Activated CD4-positive, CD25-positive, alpha-beta regulatory T cell treated with anti-CD3 and anti-CD28 coated beads, Interleukin-2, amount 50 U/mL, for 16 hours (primary cell): Measurements from ENCODE around the gene UNK.

Source experiments
- DNase-seq: peaks from one replicate; pipeline ENCODE4 v3.0.0-alpha.2; 2020; ENCODE audit warnings: low read depth, low spot score

The UNK gene

DNA sequence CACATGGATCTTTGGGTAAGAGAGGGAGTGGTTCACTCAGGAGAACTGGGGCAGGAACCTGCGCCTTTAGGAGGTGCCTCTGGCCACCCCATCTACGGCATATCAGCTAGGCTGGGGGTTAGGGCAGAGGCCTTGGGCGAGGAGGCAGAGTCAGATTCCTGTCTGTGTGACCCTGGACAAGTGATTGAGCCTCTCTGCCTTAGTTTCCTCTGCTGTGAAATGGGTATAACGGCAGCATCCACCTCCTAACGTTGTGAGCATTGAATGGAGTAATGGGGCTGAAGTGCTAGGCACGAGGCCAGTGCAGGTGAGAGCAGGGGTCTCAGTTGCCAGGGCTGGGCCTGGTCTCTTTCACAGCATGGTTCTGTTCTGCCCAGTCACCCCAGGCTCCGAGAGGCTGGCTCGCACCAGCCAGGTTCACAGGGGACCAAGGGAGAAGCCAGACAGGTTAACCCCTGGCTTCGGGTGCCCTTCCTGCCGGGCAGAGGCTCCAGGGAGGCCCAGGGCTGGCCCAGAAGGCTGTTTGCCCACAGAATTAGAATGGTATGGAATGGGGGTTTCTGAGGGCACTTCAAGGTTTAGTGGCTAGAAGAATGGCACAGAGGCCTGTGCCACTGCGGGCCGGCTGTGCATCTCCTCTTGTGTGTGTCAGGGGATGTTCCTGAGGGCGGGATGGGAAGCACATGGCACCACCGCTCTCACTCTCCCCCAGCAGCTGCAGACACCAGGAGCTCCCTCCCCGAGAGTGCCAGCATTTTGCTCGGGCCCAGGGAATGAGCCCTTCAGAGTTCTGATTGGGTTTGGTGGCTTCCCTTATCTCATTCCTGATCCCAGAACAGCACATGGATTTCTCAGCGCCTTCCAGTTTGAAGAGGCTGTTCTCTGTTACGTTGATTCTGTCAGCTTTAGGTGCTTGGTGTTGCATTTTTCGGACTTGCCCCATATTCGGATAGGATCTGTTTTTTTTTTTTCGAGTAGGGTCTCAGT, 35.8 kb downstream of the UNK start:
- no peak for DNase-seq

DNA sequence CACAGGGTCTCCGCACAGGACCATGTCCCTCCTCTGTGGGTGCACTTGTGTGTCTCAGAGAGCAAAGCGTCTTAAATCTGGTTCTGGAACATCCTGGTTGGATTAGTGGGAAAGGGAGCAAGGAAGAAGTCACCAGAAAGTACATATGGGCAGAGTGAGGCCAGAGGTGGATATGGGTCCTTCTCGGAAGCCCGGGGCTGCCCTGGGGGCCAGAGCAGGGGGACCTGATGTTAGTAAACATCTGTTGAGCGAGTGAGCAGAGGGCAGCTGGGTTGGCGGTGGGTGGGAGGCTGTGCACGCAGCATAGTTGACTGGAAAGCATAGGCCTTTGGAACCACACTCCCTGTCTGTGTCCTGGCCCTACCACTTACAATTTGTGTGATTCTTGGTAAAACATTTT, 36.9 kb downstream of the UNK start:
- DNase-seq = no peak

DNA sequence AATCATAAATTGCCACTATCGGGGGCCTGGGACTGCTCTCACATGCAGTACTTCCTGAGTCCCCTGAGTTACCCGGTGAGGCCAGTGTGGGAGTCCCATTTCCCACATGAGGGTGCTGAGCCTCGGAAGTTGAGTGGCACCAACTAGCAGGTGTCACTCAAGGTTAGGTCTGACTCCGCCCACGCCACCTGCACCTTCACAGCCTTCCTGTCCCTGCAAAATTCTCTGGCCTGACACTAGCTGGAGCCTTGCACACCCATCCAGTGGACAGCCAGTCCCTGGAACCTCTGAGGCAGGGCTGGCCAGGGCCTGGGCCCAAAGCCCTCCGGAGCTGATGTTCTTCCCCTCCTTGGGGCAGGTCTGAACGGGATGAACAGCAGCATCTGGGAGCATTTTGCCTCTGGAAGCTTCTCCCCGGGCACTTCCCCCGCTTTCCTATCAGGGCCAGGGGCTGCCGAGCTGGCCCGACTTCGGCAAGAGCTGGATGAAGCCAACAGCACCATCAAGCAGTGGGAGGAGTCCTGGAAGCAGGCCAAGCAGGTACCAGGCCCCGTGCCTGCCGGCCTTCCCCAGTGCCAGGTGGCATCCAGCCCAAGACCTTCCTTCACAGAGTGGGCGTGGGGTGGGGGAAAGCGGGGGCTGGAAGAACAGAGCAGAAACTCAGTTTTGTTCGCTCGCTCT, 37.7 kb downstream of the UNK start:
- no peak for DNase-seq

DNA sequence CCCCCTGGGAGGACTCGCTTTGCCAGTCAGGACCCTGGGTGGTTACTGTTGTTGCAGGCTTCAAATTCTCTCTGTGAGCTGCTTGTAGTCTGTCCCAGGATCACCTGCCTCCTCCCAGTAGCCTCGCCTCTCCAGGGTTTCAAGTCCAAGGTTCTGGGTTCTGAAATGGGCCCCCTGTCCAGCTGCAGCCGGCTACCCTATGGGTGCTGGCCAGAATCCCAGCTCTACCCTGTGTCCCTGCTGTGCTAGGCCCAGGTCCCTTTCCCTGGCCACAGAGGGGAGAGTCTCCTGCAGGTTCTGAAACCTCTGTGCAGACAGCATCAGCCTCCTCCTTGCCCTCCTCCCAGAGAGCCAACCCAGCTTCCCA, 38.2 kb downstream of the UNK start:
- DNase-seq = no peak

DNA sequence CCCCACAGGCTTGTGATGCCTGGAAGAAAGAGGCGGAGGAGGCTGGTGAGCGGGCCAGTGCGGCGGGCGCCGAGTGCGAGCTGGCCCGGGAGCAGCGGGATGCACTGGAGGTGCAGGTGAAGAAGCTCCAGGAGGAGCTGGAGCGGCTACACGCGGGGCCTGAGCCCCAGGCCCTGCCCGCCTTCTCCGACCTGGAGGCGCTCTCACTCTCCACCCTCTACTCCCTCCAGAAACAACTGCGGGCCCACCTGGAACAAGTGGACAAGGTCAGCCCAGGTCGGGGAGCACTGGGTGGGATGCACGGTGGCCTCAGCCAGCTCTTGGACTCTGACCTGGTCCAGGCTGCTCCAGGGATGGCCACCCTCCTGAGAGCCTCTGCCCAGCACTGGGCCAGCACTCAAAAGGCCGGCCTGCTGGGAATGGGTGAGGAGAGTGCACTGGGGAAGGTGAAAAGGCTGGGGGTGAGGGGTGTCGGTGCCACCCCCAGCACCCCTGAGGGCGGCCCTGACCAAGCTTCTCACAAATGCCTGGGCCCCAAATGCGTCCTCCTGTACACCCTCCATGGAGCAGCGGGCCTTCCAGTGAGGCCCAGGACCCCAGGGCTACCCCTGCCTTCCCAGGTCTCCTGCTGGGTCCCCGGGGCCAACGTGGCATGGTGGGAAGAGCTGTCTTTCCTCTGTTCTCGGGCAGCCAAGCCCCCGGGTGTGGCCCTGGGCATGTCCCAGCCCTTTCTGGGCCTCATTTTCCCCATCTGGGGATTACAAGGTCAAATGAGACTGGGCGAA, 38.8 kb downstream of the UNK start:
- DNase-seq = no peak

DNA sequence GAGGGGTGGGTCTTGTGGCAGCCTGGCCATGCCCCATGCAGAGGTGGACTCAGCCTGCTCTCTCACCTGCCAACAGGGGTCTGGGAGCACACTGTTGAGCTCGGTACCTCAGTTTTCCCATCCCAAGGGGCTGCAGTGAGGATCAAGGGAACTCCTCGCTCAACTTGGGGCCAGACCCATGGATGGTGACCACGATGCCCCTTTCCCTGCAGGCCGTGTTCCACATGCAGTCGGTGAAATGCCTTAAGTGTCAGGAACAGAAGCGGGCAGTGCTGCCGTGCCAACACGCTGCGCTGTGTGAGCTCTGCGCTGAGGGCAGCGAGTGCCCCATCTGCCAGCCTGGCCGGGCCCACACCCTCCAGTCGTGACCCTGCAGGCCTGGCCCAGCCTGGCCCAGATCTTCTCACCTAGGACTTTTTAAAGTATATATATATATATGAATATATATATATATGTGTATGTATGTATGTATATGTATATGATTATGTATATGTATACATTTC, 39.5 kb downstream of the UNK start:
- DNase-seq = no peak

DNA sequence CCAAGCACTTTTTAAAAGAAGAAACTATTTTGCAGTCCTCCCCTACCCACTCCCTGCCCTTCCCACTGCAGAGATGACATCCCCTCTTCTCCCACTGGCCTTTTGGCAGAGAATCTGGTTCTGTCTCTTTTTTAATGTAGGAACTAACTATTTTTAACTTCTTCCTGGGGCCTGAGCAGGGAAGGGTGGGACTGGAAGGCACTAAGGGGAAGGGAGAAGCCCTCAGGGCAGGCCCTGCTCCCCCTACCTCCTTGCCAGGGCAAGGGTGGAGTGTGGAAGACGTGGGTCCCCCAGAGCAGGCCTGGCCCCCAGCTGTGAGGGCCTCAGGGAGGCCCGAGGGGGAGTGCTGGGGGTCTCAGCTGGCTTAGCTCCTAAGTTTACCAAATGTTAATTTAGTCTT, 40.1 kb downstream of the UNK start:
- DNase-seq = no peak

DNA sequence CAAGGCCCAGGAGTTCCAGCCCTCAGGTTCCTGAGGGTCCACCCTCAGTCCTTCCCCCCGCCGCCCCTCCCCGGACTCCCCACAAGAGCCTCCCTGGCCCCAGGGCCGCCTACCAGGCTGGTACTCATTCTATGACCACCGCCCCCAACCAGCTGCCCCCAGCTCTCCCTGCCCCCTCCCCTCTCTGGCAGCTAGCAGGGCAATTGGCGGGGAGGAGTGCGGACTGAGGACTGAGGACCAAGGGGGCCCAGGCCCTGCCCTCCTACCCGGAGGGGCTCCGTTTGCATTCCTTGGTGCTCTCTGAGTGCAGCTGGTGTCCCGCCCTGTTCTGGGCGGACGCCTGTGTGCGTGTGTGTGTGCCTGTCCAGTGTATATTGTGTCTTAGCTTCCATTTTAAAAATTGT, 40.5 kb downstream of the UNK start:
- DNase-seq = no peak

DNA sequence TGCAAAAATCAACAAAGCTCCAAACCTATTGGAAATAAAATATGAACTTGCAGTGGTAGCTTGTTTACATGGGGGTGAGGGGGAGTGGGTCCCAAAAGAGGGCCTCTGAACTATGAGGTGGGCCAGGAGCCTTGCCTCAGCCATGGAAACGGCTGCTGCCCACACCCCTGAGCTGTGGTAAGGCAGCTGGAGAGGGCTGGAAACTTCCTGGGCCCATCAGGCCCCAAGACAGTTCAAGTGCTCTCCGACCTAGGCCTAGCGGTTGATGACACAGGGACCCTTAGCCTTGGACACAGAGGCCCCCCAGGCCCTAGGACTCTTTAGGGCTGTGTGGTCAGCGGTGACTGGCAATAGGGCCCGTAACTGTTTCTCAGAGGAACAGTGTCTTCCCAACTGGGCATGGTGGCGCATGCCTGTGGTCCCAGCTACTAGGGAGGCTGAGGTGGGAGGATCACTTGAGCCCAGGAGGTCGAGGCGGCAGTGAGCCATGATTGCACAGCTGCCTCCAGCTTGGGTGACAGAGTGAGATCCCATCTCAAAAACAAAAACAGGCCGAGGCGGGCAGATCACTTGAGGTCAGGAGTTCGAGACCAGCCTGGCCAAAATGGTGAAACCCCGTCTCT, 41.3 kb downstream of the UNK start:
- DNase-seq = no peak

DNA sequence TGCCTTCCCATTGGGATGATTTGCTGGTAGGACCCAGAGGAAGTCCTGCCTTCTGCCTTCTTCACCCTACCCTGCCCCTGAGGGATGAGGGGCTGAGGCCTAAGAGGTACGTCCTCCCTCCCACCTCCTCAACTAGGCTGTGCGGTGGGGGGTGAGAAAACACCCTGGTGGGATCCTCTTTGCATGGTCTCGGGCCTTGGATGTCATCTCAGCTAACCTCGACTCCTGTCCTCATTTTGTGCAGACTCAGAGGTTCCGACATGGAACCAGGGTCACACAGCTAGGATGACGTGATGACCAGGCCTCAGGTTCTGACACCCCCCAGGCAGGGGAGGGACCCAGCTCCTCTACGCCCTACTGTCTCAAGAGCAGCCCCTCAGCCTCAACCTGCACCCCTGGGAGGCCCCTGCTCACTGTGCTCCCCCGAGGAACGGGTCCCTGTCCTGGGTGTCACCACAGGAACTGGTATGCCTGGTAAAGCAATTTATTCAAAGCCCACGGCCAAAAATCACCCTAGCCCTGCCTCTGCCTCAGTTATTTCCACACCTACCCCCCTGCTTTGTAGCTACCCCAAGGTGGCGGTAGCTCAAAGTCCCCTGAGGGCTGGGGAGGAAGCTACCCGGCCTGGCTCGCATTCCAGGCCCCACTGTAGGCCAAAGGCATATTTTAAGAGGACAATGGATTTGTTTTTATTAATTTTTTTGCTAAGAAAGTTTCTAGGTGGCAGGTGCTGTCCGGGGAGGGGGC, 42.1 kb downstream of the UNK start:
- no peak for DNase-seq

DNA sequence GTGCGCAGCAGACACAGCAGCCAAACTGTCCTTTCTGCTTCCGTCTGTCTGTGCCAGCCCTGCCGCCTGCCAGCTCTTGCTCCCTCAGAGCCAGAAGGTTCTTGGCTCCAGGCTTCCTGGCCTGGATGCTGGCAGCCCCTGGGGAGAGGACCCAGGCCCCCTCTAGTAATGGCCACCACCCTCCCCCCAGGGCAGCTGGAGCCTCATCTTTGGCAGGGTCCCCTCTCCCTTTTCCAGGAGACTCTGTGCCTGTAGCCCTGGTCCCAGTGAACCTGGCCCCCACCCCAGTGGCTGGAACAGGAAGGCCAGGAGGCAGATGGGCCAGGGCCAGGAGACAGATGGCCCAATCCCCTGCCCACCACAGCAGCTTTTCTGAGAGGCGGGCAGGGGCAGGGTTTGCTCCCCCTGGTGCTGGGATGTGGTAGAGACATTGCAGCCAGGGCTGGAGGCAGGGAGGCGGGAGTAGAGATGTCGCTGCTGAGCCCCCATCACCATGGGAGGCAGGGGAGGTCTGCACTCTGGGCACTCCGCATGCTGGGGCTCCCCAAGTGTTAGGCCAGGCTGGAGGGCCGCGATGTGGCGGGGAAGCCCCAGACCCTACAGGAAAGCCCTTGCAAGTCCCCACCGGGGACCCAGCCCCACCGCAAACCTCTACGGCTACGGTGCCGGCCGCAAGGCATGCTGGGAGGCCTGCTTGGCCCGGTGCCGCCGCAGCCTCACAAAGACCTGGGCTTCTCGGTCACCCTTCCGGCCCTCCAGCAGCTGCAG, 42.9 kb downstream of the UNK start:
- DNase-seq = no peak

DNA sequence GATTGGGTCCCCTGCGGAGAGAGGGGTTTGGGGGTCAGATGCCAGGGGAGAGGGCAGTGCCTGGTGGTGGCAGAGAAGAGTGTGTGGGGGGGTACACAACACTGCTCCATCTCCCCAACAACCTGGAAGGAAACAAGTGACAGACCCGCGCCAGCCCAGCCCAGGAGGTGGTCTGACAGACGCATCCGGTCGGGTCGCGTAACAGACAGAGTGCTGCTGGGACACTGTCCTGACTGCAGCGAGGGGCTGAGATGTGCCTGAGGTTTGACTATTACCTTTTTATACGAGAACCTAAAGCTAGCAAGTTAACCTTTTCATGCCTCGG, 43.4 kb downstream of the UNK start:
- DNase-seq = no peak

DNA sequence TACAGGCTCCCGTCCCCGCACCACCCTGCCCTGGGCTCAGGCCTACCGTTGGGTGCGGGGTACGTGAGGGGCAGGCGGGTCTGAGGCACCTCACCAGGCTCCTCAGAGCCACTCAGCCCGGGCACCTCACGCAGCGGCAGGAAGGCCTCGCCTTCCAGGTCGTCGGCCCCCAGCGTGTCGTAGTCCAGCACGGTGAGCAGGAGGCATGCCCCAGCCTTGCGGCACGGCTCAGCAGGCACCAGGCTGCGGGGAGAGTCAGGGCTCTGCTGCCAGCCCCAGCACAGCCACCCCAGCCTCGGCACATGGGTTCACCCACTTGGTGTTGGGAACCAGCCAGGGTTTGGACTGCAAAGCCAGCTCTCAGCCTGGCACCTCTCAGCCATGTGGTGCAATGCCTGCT, 44.1 kb downstream of the UNK start:
- no peak for DNase-seq

DNA sequence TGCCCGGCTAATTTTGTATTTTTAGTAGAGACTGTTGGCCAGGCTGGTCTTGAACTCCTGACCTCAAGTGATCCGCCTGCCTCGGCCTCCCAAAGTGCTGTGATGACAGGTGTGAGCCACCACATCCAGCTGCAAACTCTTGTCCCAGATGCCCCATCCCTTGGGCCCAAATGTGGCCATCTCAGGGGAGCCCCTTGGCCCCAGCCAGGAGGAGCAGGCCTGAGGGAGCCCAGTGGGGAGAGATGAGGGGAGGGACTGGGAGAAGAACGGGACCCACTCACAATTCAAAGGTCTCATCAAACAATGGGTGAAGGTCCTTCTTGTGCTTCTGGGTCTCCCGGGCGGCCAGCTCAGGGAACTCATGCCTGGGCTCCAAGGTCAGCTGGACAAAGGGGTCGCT, 45.1 kb downstream of the UNK start:
- no peak for DNase-seq

DNA sequence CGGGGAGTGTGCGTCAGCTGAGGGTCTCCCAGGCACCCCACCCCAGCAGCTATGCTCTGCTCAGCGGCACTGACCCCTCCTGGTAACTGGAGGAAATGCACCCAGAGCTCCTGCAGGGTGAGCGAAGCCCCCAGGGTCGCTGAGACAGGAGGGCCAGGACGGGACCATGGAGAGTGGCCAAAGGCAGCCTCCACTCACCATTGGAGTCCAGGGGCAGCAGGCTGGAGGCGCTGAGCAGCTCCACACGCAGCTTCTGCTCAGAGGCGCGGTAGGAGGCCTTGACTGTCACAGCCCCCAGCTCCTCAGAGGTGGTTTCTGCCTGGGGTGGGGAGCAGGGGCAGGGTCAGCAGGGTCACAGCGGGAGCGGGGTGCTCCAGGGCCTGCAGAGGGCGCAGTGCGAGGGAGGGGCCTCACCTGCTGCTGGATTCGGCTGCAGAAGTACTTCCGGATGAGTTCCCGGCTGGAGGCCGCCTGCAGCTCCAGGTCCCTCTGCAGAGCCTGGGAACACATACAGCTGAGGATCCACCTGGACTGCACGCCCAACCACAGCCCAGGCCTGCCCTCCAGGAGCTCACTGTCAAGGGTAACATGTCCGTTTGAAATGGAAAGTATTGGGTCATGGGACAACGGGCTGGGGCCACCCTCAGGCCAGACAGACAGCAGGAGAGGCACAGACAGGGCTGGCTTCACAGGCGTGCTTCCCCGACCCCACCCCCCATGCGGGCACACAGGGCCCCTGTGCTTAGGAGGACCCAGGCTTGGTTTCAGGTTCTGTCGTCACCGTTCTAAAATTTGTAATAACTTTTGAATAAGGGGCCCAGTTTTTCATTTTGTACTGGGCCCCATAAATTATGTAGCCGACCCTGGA, 45.8 kb downstream of the UNK start:
- no peak for DNase-seq

DNA sequence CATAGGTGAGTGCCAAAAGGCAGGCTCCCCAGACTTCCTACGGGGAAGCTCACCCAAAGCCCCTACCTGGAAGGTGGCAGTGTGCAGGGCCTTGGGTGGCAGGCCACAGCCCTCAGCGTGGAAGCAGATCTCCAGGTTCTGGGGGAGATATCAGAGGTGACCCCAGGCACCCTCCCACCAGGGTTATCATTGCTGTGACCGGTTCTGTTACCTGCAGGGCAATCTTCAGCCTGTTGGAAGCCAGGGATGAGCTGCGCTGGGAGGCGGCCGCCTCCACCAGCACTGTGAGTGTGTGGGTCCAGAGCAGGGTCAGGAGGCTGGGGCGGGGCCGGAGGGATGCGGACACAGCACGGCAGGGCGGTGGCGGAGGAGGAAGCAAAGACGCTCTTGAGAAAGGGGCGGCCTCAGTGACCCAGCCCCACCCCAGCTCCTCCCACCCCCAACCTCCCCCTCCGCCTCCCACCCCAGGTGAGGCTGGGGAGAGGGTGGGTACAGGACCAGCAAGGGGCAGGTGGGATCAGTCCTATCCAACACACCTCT, 46.5 kb downstream of the UNK start:
- no peak for DNase-seq

DNA sequence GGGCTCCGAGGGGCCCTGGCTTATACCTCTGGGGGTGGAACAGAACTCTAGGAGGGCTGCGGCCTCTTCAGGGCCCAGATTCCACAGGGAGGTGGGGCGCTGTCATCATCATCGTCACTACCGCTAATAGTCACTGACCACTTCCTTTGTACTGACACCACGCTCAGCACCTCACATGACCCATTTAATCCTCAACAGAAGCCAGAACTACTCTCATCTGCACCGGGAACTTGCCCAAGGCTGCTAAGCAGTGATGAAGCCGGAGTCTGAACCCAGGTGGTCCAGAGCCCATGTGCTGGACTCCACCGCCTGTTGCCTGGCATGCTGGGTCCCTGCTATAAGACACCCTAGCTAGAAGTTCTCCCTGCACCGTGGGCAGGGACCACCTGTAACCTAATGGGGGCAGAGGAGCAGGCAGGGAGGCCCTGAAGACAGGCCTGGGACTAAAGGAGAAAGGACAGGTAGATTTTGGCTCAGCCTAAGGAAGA, 47.6 kb downstream of the UNK start:
- DNase-seq = no peak

DNA sequence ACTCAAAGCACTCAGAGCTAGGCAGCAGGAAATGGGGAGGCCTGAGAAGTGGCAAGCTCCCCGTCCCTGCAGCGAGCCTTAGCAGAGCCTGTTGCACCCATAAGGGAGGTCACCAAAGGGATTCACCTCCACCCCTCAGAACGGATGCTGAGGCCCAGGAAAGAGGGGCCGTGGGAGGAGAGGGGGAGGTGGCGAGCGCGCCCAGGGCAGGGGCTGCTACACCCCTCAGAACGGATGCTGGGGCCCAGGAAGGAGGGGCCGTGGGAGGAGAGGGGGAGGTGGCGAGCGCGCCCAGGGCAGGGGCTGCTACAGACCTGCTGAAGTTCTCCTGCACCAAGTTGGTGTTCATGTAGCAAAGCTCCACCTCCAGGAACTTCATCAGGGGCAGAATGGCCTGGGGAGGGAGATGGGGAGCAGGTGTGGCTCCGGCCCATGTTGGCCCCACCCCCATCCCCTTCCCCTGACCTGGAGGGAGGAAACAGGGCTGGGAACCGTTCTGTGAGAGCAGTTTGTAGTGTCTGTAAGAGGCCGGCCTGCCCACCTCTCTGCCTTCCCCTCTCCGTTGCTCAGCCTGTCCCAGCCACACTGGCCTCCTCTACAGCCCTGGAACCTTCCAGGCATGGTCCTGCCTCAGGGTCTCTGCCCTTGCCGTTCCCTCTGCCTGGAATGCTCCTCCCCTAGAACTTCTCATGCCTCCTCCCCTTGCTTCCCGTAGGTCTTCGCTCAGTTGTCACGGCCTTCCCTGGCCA, 48.2 kb downstream of the UNK start:
- no peak for DNase-seq
